GM18870 (cell line): ENCODE measurements around the gene NPL.

Source experiments
- ATAC-seq: cut with Tn5 transposase; IDR thresholded peaks from one replicate; pipeline ENCODE4 v1.9.1; 2021; ENCODE audit warnings: moderate library complexity; ENCODE audit not compliant: unreplicated experiment

Gene NPL

GRCh38 chr1:182777386-182777785, 12.2 kb upstream of the NPL start:
- no peak for ATAC-seq

GRCh38 chr1:182778862-182779261, 10.7 kb upstream of the NPL start:
- ATAC-seq = no peak

- no peak for ATAC-seq
Observed at GRCh38 chr1:182779530-182779929, 10.0 kb upstream of the NPL start.

GRCh38 chr1:182781841-182782586, 7.6 kb upstream of the NPL start:
- ATAC-seq = peak; percentile 52

GRCh38 chr1:182782587-182782913, 7.0 kb upstream of the NPL start:
- no peak for ATAC-seq

GRCh38 chr1:182783068-182783467, 6.5 kb upstream of the NPL start:
- no peak for ATAC-seq

GRCh38 chr1:182784556-182785171, 4.9 kb upstream of the NPL start:
- ATAC-seq = no peak

- no peak for ATAC-seq
Observed at GRCh38 chr1:182785181-182785580, 4.4 kb upstream of the NPL start.

GRCh38 chr1:182786223-182786994, 3.2 kb upstream of the NPL start:
- no peak for ATAC-seq

- no peak for ATAC-seq
Observed at GRCh38 chr1:182786995-182787324, 2.6 kb upstream of the NPL start.

- ATAC-seq = no peak
Observed at GRCh38 chr1:182791281-182792179, 2.0 kb downstream of the NPL start.

GRCh38 chr1:182794091-182794490, 4.5 kb downstream of the NPL start:
- no peak for ATAC-seq

- no peak for ATAC-seq
Observed at GRCh38 chr1:182794676-182795201, 5.2 kb downstream of the NPL start.

- ATAC-seq = no peak
Observed at GRCh38 chr1:182795563-182796228, 6.1 kb downstream of the NPL start.

GRCh38 chr1:182802006-182802803, 12.6 kb downstream of the NPL start:
- ATAC-seq = no peak

GRCh38 chr1:182803846-182804245, 14.3 kb downstream of the NPL start:
- no peak for ATAC-seq

- ATAC-seq = no peak
Observed at GRCh38 chr1:182806015-182806678, 16.6 kb downstream of the NPL start.

GRCh38 chr1:182807907-182808306, 18.3 kb downstream of the NPL start:
- ATAC-seq = no peak

- no peak for ATAC-seq
Observed at GRCh38 chr1:182809414-182809957, 19.9 kb downstream of the NPL start.
